HG02588 (cell line): ENCODE results near the gene BDH1.
"Not testable (repeated sequence)": the region's sequence is repeated elsewhere in the genome, so short reads cannot be mapped to it uniquely, and the experiment has no call there.

Experiments used
- ATAC-seq: cut with Tn5 transposase; IDR thresholded peaks from one replicate; pipeline ENCODE4 v1.9.1; 2021; ENCODE audit warnings: mild to moderate bottlenecking, moderate library complexity; ENCODE audit not compliant: unreplicated experiment

The BDH1 gene

DNA sequence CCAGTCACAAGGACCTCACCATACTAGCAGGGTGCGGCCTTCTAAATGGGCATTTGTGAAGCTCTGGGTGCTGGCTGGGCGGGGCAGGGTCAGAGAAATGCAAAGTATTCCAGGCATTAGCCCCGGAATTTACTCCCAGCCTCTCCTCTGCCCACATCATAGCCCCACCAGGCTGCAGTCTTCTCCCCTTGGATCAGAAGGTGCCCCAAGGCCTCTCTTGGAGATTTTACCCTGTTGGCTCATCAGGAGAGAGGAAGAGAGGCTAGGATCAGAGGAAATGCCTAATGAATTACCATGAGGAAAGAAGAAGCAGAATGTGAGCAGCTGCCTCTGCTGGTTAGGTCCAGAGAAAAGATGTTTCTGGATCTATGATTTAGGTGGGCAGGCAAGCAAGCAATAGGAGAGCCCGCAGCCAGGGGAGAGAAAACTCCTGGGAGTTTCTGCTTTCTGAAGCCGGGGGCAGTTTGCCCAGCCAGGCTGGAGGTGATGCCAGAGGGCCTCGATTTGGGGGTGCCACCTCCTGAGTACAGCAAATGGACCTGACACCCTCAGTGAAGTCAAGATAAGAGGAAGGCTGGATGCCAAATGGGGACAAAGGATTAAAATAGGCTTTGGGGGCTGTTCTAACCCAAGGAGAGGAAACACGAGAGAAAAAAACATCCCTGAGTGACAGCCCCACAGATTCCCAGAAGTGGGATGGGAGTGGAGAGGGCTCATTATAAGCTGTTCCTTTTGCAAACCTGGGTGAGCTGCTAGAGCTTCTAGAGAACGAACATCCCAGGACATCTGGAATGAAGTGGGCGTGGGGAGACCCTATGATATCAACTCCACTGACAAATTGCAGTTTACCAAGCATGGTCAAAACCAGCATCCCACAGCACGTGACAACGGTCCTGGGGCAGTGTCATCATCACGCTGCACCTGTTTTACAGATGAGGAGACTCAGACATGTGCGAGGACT lies 65.4 kb downstream of the BDH1 start:
- ATAC-seq: no peak

DNA sequence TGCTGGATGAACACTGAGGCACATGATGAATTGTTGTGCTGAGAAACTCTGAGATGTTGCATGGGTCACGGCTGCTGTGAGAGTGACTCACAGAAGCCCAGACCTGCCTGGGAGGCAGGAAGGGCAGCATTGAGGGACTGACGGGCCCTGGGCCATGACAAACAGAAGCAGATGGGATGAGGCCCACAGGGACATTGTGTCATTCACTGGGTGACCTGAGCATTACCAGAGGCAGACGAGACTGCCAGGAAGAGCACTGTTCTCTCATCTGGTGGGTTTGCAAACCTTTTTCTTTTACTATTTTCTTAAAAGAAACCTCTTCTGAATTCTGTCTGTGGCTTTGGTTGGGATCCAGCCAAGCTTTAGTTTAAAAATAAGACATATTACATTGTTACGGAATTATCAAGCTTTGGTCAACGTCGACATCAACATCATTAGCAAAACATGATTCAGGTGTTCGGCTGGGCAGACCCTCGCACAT lies 67.8 kb downstream of the BDH1 start:
- ATAC-seq: no peak

DNA sequence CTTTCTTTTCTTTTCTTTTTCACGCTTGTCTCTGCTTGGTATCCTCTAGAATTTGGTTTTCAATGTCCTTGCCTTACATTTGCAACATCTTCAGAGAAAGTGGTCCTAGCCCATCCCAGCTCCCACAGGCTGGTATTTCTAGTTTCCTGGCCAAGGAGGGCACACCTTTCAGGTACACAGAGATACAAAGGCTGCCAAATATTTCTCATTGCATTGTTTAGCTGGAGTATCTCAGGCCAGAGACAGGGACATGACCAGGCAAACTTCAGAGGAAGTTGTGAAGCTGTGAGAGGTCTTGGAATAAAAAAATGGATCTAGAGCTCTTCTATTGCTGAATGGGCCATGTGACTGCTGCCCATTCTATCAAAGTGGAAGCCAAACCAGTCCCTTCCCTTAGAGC lies 68.9 kb downstream of the BDH1 start:
- no peak for ATAC-seq

DNA sequence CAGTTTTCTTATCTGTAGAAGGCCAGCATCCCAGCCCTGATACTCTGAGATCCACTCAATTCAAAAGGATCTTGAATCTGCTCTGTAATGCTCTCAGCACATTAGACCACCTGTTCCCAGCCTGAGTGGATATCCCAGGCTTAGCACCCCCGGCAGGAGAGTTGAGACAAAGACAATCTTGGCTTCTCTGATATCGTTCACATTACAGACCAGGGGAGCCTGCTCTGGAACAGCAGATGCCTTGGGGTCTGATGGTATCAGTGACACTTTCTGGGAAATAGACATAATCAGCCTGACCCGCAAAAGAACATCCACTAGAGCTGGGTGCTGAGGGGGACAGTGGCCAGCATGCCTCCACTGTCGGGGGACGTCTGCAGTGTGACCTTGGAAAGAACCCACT lies 70.6 kb downstream of the BDH1 start:
- ATAC-seq: no peak

DNA sequence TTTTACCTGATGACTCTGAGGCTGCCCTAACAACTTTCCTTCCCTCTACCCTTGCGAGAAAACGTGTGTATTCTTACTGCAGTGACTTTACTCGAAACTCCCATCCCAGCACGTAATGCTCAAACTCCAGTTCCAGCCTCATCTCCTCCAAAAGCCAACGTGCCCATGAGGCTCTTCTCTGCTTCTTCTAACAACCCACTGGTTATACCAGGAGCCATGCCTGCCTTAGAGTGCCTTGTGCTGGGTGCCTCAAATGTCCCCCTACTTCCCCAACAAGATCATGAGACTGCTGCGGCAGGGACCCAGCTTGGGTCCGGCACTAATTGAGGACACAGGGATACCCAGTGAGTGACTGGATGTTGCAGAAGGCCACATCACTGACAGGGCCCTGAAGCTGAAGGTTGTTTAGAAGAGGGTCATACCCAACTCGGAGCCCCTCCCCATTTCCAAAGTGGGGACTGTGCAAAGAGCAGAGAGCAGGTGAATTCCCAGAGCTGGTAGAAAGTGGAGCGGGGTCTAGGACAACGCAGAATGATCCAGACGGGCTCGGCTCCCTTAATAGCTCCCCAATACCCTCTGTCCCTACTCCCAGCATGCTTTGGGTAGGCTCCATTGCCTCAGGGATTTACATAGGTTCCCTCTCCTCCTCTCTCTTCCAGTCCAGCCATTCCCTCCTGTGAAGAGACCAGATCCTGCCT lies 71.4 kb downstream of the BDH1 start:
- no peak for ATAC-seq

DNA sequence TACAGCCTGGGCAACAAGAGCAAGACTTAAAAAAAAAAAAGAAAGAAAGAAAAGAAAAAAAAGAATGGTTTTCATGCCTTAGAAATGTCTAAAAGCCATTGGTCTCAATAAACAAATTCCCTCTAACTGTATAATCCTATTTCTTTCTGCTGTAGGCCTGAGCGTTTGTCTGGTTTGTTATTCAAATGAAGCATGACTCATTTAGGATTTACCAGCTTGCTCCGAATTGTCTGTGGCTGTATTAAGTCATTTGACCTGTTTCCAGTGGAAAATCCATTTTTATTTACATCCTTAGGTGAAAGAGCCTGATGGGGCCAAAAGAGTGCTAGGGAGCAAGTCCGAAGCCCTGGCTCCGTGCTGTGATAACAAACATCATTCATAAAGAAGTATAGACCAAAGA lies 73.8 kb downstream of the BDH1 start:
- ATAC-seq: no peak

DNA sequence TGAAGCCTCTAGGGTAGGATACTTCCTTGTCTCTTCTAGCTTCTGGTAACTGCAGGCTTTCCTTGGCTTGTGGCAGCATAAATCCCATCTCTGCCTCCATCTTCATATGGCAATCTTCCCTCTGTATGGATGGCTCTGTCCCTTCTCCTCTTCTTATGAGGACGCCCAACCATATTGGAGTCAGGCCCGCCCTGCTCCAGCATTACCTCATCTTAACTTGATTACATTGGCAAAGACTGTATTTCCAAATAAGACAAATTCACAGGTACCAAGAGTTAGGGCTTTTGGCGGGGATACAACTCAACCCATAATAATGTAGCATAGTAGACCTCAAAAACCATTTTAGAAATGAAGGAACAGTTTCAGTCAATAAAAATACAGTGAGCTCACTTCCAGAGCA lies 75.4 kb downstream of the BDH1 start:
- ATAC-seq: no peak

DNA sequence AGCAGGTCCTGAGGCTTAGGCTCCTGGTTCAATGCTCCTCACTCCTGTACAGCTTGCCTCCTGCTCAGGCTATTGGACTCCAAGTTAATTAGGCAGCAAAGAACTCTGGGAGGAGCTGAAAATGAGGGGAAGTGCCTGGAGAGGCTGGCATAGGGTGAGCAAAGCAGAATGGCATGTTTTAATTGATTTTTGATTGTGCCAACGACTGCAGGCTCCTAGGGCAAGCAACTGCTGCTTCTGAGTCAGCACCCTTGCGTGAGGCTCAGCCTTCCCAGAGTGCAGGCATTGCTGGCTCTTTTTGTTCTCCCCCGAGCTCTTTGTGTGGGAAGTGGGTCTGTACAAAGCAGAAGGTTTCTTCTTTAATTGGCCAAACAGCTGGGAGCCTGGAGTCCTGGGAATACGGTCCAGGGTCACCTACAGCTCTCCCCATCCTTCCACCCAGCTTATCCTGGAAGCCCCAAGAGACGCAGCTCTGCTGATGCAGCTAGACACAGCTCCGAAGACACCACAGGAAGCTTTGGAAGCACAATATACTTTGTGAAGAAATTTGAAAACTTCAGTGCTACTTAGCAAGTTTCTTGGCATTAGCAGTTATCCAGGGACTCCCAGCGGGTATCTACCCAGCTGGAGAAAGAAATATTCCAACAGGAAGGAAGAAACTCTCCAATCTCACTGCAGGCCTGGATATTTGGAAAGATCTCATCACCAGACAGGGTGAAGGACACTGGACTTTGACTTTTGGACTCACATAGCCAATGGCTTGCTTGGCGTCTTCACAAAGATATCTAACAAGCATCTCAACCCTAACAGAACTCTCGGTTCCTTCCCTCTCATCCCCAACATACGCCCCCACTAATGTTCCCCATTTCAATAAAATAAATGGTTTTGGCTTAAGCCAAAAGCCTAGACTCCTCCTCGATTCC lies 76.8 kb downstream of the BDH1 start:
- no peak for ATAC-seq

DNA sequence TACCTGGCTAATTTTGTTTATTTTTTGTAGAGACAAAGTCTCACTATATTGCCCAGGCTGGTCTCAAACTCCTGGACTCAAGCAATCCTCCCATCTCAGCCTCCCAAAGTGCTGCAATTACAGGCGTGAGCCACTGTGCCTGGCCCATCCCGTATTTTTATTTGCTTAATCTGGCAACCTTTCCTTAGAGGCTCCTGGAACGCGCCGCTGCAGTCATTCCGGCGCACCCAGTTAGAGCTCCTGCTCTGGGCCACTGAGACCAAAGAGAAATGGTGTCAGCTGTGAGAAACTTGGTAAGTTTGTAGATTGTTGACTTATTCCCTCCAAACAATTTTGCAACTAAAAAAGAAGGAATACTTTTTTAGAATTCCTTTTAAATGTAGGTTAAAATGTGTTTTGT lies 78.0 kb downstream of the BDH1 start:
- ATAC-seq: not testable (repeated sequence)

DNA sequence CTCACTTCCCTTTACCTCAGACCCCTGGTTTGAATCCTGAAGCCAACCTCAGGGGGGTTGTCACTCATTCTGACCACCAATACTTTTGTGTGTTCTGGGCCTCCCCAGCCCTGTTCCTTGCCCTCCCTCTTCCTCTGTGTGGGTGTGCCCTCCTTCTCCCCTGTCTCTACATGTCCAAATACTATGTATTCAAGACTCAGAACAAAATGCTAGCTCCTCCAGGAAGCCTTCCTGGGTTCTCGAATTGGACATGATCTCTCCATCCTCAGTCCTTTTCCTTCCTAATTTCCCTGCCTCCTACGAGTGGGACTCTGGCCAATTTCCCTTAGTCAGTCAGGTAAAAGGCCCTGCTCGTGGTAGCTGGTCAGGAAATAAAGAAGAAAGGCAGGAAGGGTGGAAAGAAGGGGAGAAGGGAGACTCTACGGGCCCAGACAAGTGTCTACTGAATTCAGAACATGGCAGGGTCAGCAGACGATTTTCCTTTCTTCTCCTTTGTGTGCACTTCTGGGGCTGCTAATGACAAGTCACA lies 79.7 kb downstream of the BDH1 start:
- ATAC-seq: no peak

DNA sequence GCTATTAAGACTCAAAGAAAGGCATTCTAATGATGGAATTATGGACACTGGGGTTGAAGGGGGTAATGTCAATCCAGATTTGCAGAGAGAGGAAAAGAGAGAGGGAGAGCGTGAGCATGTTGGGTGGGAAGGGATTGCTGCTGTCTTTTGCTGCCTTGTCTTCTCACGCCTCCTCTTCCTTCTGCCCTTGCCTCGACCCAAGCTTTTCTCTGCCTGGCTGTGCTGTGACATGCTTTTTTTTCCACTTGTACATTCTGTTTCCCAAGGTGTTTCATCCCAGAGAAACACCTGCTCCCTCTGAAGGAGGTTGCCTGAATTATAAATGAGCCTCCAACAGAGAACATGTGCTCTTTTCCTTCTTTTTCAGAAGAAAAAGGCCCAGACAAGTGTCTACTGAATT lies 80.3 kb downstream of the BDH1 start:
- ATAC-seq: no peak

DNA sequence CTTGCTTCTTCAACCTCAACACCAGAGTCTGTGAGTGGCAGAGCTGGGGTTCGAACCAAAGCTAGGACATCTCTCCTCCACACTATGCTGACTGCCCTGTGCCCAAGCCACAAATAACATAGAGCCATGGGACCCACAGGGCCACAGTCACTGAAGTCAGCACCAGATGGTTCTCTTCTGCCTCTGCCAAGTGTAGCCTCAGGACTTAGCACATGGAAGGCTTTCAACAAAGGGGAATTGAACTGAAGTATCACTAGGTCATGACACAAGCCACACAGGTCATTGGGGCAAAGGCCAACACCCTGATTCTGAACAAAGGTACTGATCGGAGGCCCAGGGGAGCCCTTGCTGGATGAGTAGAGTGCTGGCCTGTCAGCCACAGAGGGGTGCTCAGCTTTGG lies 83.6 kb downstream of the BDH1 start:
- no peak for ATAC-seq

DNA sequence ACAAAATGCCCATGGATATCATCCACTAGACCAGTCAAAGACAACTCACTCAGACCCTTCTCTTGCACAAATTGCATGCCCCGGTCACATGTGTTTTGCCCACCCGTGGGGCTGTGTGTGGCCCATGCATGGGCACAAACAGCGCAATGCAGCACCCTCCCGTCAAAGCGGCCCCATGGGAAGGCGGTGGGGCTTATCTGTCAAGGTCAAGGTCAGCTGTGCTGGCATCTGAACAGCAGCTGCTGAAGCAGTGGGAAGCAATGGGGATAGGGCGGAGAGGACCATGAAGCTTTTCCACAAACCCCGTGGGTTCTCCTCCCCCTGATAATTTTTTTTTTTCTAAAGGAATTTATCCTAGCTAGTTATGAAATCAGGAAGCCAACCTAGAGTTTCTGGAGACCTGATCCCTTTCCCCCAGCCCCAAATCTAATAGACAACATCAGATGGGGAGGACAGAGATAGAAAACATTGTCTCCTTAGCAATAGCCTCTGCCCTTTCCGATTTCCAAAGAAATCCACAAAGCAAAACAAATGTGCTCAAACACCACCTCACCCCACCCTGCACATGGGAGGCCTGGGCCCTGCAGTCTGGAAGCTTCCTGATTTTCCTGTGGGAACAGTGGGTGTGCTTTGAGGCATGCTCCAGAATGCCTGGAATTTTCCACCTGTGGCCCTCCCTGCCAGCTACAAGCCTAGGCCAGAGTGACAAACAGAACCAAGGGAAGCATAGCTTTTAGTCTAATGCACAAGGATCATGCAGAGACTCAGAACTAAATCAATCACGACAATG lies 84.4 kb downstream of the BDH1 start:
- no peak for ATAC-seq

DNA sequence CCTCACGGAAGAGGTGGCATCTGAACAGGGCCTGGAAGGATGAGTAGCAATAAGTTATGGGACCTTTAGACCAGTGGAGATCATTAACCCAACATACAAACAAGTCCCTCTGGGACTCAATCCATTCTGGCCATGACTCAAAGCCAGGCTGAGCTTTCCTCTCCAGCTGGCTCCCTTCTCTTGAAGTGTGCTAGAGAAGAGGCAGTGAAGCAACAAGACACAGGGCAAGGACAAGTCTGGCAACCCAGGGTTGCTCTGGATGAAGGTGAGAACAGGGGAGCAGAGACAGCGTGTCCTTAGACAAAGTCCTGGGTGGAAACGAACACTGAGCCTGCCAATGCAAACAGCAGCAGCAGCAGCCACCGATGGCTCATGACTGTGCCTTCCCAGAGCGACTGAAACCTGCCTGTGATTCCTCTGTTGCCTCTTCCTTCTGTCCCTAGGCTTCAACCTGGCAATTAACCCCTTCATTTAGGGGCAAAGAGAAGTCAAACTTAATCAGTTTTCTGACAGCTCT lies 86.8 kb downstream of the BDH1 start:
- ATAC-seq: no peak

DNA sequence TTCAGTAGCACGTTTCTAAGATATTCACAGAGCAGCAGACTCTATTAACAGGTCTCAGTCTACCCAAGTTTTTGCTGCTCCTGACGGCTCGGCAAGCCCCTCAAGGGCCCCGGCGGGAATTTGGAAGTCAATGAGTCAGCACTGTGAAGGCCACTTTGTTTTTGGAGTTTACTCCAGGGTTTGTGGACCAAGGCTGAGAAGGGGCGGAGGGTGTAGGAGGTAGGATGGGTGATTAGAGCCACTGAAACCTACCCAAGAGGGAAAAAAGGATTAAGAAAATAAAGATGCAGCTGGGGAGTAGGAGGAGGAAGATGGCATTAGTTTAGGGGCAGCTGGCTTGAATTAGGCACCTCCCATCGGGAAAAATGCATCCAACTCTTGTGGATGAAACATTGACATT lies 87.6 kb downstream of the BDH1 start:
- ATAC-seq: no peak

DNA sequence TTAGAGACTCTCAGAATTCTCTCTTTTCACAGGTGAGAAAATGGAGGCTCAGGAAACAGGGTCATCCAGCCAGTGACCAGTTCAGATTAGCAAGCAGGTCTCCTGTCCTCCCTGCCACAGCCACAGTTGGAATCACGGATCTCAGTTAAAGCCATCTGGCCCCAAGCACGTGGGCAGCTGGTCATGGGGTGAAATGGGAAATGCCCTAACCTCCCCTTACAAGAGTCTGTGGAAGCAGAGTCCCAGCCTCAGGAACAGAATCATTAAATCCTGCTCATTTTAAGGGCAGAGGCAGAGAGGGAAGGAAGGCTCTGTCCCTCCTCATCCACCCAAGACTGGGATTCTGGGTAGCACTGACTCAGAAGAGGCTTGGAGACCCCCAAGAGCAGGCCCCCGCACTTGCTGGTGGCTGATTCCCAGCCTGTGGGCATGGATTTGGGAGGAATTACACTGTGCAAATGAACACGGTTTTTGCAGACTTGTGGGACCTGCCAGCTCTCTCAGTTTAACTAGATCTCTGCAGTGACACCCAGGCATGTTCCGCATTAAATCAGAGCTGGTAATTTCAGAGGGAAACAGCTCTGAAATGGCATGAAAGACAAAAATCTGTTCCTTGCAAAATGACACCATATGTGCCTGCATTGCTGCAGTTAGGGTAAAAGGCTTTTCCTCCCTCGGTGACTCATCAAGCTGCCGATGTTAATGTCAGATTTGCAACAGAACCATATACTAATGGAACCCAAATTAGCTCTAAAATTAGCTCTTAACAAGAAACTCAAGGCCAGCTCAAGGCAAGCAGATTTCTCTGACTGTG lies 89.0 kb downstream of the BDH1 start:
- no peak for ATAC-seq

DNA sequence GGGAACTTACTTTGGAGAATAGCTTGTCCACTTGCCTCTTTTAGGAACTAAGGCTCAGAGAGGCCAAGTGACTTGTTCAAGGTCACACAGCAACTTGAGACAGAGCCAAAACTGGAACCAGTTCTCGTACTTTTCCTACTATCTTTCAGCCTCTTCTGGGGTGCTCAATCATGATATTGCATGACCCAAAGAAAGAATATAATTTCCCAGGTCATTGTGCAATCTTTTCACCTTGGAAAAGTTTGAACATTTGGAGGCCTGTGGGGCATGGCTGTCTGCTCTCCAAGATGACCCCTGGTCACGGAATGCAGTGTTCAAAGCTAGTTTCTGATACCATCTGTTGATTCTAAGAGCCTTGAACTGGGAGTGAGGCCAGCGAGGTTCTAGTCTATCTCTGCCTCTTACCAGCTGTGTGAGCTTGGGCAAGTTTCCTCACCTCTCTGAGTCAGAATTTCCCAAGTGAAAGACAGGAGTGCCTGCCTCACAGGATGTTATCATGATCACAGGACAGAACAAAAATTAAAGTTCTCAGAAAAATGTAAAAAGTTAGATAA lies 89.7 kb downstream of the BDH1 start:
- ATAC-seq: no peak

DNA sequence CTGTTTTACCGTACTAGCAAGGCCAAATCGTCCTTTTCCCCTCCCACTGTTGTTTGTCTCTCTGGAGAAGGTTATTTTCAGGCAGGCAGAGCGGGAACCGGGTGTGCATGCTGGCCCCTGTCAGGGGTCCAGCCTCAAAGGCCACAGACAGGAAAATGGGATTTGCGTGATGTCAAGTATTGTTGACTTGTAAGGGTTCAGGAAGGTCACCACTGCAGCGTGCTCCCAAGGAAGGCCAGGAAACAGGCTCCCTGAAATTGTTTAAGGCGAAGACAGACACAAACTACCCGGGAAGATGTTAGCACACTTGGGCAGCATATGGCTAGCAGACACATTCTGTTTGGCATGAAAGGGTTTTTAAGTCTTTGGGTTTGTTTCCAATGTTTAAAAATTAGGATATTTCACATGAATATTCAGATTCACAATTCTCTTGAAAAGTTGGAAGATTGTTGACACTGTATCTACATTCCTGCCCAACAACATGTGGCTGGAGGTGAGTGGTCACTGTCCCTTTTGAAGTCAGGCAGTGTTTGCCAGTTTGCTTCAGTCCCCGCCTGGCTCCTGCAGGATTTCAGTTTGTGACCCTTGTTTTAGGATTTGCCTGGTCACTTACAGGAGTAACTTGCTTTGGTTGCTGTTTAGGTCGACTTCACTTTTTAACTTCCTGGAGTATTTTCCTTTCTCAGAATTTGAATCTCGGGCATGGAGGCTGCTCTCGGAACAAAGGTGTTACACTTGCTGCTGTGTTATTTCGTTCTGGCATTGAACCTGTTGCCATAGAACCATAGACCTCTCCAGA lies 90.4 kb downstream of the BDH1 start:
- ATAC-seq: no peak
